HepG2 (cell line): ENCODE measurements around the gene RXYLT1. TPM values are rescaled to one million over a fixed set of nuclear protein-coding genes. Genes with fewer than 3 reads are reported as not detected.

Source experiments
- ATF3 ChIP-seq: sonication (generic); formaldehyde crosslinking; IDR thresholded peaks from 2 replicates; pipeline ENCODE4 v1.4.0; 2020; ENCODE audit warnings: missing genetic modification reagents
- DPF2 ChIP-seq: sonication (generic); formaldehyde crosslinking; IDR thresholded peaks from 2 replicates; pipeline ENCODE4 v1.4.0; 2020; ENCODE audit warnings: mild to moderate bottlenecking, low read depth, missing genetic modification reagents, borderline replicate concordance
- FOSL1 ChIP-seq: sonication (generic); formaldehyde crosslinking; IDR thresholded peaks from 2 replicates; pipeline ENCODE4 v1.9.0; 2021; ENCODE audit warnings: missing genetic modification reagents, borderline replicate concordance
- GABPB1 ChIP-seq: IDR thresholded peaks from 2 replicates; pipeline ENCODE4 v1.6.1; 2016; ENCODE audit warnings: mild to moderate bottlenecking, missing genetic modification reagents, moderate library complexity, missing compliant biosample characterization
- GLMP ChIP-seq: sonication (generic); formaldehyde crosslinking; IDR thresholded peaks from 2 replicates; pipeline ENCODE4 v1.9.0; 2021; ENCODE audit warnings: missing genetic modification reagents, mild to moderate bottlenecking, borderline replicate concordance
- GTF2F1 ChIP-seq: fragments of 150-350 bp; IDR thresholded peaks from 2 replicates; pipeline ENCODE4 v1.6.1; 2014; ENCODE audit warnings: low read length
- HMG20A ChIP-seq: IDR thresholded peaks from 2 replicates; pipeline ENCODE4 v1.6.1; 2016; ENCODE audit warnings: borderline replicate concordance
- KDM5A ChIP-seq: fragments of 200-600 bp; sonication (generic); IDR thresholded peaks from 2 replicates; pipeline ENCODE4 v1.7.0; 2018; ENCODE audit warnings: antibody characterized with exemption, mild to moderate bottlenecking, low read length, borderline replicate concordance
- MAF1 ChIP-seq: sonication (generic); formaldehyde crosslinking; IDR thresholded peaks from 2 replicates; pipeline ENCODE4 v1.5.0; 2020; ENCODE audit warnings: missing genetic modification reagents, borderline replicate concordance
- NR1H2 ChIP-seq: sonication (generic); formaldehyde crosslinking; IDR thresholded peaks from 2 replicates; pipeline ENCODE4 v1.8.1; 2022; ENCODE audit warnings: low read depth, missing genetic modification reagents, borderline replicate concordance
- PAF1 ChIP-seq: IDR thresholded peaks from 2 replicates; pipeline ENCODE4 v1.6.1; 2016; ENCODE audit warnings: missing genetic modification reagents, missing compliant biosample characterization
- TCF7L2 ChIP-seq: IDR thresholded peaks from 2 replicates; pipeline ENCODE4 v1.6.1; 2011; ENCODE audit warnings: mild to moderate bottlenecking, low read depth, low read length, moderate library complexity
- ZBTB14 ChIP-seq: sonication (generic); formaldehyde crosslinking; IDR thresholded peaks from 2 replicates; pipeline ENCODE4 v1.4.0; 2020; ENCODE audit warnings: missing genetic modification reagents
- ZFP41 ChIP-seq: sonication (generic); formaldehyde crosslinking; IDR thresholded peaks from 2 replicates; pipeline ENCODE4 v1.4.0; 2020; ENCODE audit warnings: mild to moderate bottlenecking, missing genetic modification reagents, borderline replicate concordance
- ZNF12 ChIP-seq: sonication (generic); formaldehyde crosslinking; IDR thresholded peaks from 2 replicates; pipeline ENCODE4 v1.5.0; 2020; ENCODE audit warnings: missing genetic modification reagents
- ZNF512B ChIP-seq: sonication (generic); formaldehyde crosslinking; IDR thresholded peaks from 2 replicates; pipeline ENCODE4 v1.5.1; 2020; ENCODE audit warnings: missing genetic modification reagents, mild to moderate bottlenecking, borderline replicate concordance
- ZNF569 ChIP-seq: sonication (generic); formaldehyde crosslinking; IDR thresholded peaks from 2 replicates; pipeline ENCODE4 v1.5.0; 2020; ENCODE audit warnings: mild to moderate bottlenecking, missing genetic modification reagents, moderate library complexity, borderline replicate concordance
- ZNF577 ChIP-seq: sonication (generic); formaldehyde crosslinking; IDR thresholded peaks from 2 replicates; pipeline ENCODE4 v1.4.0; 2020; ENCODE audit warnings: mild to moderate bottlenecking, low read depth, missing genetic modification reagents, borderline replicate concordance
- polyA plus RNA-seq, 8 experiments: library from polyadenylated mRNA; depleted of rRNA in 3 of 8; stranded (reverse) in 7 of 8; unstranded in 1 of 8; fragments of >200 nt; fragmentation: Illumina TruSeq in 4 of 8; extraction: Trizol in 4 of 8; gene quantifications; 2 replicates each; pipeline versions ENCODE4 v1.2.1 to v1.2.3, GENCODE V29; 2011 to 2016; ENCODE audit warnings: low read depth in 4 of 8, missing spikeins in 1 of 8, mixed read lengths in 1 of 8; ENCODE audit not compliant: insufficient read depth in 1 of 8
- total RNA-seq, 5 experiments: library from RNA; depleted of rRNA; stranded (reverse); fragments of >200 nt; fragmentation: Illumina TruSeq; extraction: Trizol; gene quantifications; 2 replicates each; pipeline ENCODE4 v1.2.3, GENCODE V29; 2016; ENCODE audit warnings: low read depth in 1 of 5
- TF ChIP-seq, protein P1 (sequence below): sonication (generic); formaldehyde crosslinking; IDR thresholded peaks from 2 replicates; pipeline ENCODE4 v1.5.0; 2020; ENCODE audit warnings: mild to moderate bottlenecking, missing genetic modification reagents, moderate library complexity

The RXYLT1 gene
- total and polyA plus RNA-seq, 2 of the 13 experiments (the other 11 are each of a cell fraction or from before 2014, with no cell fraction given), result 8.3 to 15.5 TPM

DNA sequence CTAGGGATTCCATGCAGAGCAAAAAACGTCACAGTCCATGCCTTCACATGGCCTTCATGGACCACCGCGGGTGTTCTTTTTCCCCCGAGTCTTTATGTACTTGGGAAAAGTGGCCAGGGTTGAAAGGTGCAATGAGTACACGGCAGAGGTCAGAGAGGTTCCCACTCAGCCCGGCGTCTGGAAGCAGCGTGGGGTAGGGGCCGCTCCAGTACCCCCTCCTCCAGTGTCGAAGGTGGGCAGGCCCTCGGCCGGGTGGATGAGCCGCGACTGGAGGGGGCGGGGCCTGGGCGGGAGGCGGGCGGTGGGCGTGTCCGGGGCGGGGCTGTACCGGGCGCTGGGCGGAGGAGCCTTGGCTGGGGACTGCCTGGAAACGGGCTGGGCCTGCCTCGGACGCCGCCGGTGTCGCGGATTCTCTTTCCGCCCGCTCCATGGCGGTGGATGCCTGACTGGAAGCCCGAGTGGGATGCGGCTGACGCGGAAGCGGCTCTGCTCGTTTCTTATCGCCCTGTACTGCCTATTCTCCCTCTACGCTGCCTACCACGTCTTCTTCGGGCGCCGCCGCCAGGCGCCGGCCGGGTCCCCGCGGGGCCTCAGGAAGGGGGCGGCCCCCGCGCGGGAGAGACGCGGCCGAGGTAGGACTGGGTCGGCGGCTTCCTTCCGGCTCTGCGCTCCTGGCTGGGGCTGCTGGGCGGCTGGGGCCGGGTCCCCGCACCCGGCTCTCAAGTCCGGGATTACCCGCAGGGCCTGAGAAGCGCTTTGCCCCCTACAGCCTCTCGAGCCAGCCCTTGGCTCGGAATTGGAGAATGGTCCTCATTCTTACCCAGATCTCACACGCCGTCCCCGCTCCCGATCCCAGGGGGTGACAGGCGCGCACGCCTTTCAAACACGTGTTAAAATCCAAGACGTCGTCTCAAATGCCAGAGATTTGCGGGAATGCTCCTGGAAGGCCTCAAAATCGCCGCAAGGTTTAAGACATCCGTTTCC is at the start of gene RXYLT1 (continued):
- TF ChIP-seq GTF2F1 (no peak), GLMP (CRISPR knock-in tag) (peak; percentile 91; the same call in 1 of the 2 replicates), ATF3 (CRISPR knock-in tag) (no peak), ZBTB14 (no peak), HMG20A (CRISPR knock-in tag) (no peak), ZNF12 (CRISPR knock-in tag) (no peak), NR1H2 (CRISPR knock-in tag) (no peak), GABPB1 (CRISPR knock-in tag) (peak; percentile 88), FOSL1 (CRISPR knock-in tag) (no peak), DPF2 (CRISPR knock-in tag) (no peak), ZNF569 (CRISPR knock-in tag) (no peak), ZFP41 (CRISPR knock-in tag) (no peak), KDM5A (peak; percentile 62; the same call in 1 of the 2 replicates), ZNF577 (CRISPR knock-in tag) (no peak), ZNF512B (CRISPR knock-in tag) (no peak), MAF1 (CRISPR knock-in tag) (0 out of 2 replicates have a peak, but pooled peaks have one; percentile 41), TCF7L2 (no peak), PAF1 (CRISPR knock-in tag) (no peak)
- TF ChIP-seq, protein P1, sequence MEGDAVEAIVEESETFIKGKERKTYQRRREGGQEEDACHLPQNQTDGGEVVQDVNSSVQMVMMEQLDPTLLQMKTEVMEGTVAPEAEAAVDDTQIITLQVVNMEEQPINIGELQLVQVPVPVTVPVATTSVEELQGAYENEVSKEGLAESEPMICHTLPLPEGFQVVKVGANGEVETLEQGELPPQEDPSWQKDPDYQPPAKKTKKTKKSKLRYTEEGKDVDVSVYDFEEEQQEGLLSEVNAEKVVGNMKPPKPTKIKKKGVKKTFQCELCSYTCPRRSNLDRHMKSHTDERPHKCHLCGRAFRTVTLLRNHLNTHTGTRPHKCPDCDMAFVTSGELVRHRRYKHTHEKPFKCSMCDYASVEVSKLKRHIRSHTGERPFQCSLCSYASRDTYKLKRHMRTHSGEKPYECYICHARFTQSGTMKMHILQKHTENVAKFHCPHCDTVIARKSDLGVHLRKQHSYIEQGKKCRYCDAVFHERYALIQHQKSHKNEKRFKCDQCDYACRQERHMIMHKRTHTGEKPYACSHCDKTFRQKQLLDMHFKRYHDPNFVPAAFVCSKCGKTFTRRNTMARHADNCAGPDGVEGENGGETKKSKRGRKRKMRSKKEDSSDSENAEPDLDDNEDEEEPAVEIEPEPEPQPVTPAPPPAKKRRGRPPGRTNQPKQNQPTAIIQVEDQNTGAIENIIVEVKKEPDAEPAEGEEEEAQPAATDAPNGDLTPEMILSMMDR (CRISPR knock-in tag), result no peak; the same call in 1 of the 2 replicates
